ENCODE data around the gene FBF1.
"Not testable (repeated sequence)": the region's sequence is repeated elsewhere in the genome, so short reads cannot be mapped to it uniquely, and the experiment has no call there.

The FBF1 gene

GRCh38 chr17:75940727-75941441, at the start of gene FBF1:
Gene FBF1, minus strand, starts transcription at chr17:75941042. Its CDS starts 2,893 bp downstream, at chr17:75938149.
- DNase-seq = peak; percentile 89

GRCh38 chr17:75987041-75987440, 46.2 kb upstream of the FBF1 start:
- no peak for DNase-seq

- no peak for DNase-seq
Measured at GRCh38 chr17:75985986-75986385, 45.1 kb upstream of the FBF1 start.

- DNase-seq = peak; percentile 27
Measured at GRCh38 chr17:75983501-75984181, 42.8 kb upstream of the FBF1 start.

- no peak for DNase-seq
Measured at GRCh38 chr17:75981019-75981615, 40.3 kb upstream of the FBF1 start.

GRCh38 chr17:75980188-75981018, 39.6 kb upstream of the FBF1 start:
- DNase-seq = no peak

GRCh38 chr17:75979705-75980187, 38.9 kb upstream of the FBF1 start:
- DNase-seq = no peak

GRCh38 chr17:75978938-75979704, 38.3 kb upstream of the FBF1 start, which contains the start of the genes ACOX1 and TEN1:
Gene ACOX1, minus strand, starts transcription at chr17:75979166. Its CDS starts 93 bp downstream, at chr17:75979073.
Gene TEN1, plus strand, starts transcription at chr17:75979240. Its CDS starts 6,953 bp downstream, at chr17:75986193.
- DNase-seq = peak; percentile 96

- DNase-seq = no peak
Measured at GRCh38 chr17:75976175-75976848, 35.5 kb upstream of the FBF1 start.

GRCh38 chr17:75975757-75976174, 34.9 kb upstream of the FBF1 start:
- no peak for DNase-seq

GRCh38 chr17:75975187-75975586, 34.3 kb upstream of the FBF1 start:
- DNase-seq = not testable (repeated sequence)

- no peak for DNase-seq
Measured at GRCh38 chr17:75970626-75971025, 29.8 kb upstream of the FBF1 start.

GRCh38 chr17:75970011-75970523, 29.2 kb upstream of the FBF1 start:
- DNase-seq = peak; percentile 62

GRCh38 chr17:75969044-75969443, 28.2 kb upstream of the FBF1 start:
- DNase-seq = not testable (repeated sequence)

GRCh38 chr17:75965468-75965867, 24.6 kb upstream of the FBF1 start:
- DNase-seq = no peak

- no peak for DNase-seq
Measured at GRCh38 chr17:75959839-75960511, 19.1 kb upstream of the FBF1 start.

GRCh38 chr17:75959051-75959838, 18.4 kb upstream of the FBF1 start:
- DNase-seq = no peak

- DNase-seq = no peak
Measured at GRCh38 chr17:75950855-75951554, 10.2 kb upstream of the FBF1 start.

GRCh38 chr17:75950421-75950820, 9.6 kb upstream of the FBF1 start:
- DNase-seq = no peak

Data from MV-4-11 (cell line).